ENCODE results near the gene CIITA. TPM values are rescaled to one million over a fixed set of nuclear protein-coding genes. Genes with fewer than 3 reads are reported as not detected.
"Not testable (repeated sequence)": the region's sequence is repeated elsewhere in the genome, so short reads cannot be mapped to it uniquely, and the experiment has no call there.

CIITA gene
- total RNA-seq, 3 donors from 2014 or later, result 5.8 to 16.0 (median 9.1) TPM

- DNase-seq, result peak in 1 of 3 donors; percentile 51
- H3K4me3 ChIP-seq, result no peak overlapping the region
- intact Hi-C loops (cut with DNase I, micrococcal nuclease), result loop anchor here in 1 of 2 donors (5.0 kb wide), 1 partner anchor 181 kb away; the partner anchor contains the start of gene NUBP1
- no peaks in the 10 kb centered on the region for H3K4me1 ChIP-seq (ENCODE audit: low read depth)
- TF ChIP-seq, protein P1, sequence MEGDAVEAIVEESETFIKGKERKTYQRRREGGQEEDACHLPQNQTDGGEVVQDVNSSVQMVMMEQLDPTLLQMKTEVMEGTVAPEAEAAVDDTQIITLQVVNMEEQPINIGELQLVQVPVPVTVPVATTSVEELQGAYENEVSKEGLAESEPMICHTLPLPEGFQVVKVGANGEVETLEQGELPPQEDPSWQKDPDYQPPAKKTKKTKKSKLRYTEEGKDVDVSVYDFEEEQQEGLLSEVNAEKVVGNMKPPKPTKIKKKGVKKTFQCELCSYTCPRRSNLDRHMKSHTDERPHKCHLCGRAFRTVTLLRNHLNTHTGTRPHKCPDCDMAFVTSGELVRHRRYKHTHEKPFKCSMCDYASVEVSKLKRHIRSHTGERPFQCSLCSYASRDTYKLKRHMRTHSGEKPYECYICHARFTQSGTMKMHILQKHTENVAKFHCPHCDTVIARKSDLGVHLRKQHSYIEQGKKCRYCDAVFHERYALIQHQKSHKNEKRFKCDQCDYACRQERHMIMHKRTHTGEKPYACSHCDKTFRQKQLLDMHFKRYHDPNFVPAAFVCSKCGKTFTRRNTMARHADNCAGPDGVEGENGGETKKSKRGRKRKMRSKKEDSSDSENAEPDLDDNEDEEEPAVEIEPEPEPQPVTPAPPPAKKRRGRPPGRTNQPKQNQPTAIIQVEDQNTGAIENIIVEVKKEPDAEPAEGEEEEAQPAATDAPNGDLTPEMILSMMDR (IDR thresholded peaks at IDR 0.05), result no peak
- ATAC-seq, result peak; percentile 16
- H3K36me3 ChIP-seq (ENCODE audit: low read depth), result no peaks in the 10 kb centered on the region
- H3K9me3 ChIP-seq, result no peaks in the 10 kb centered on the region
Observed at GRCh38 chr16:10923650-10924214, 46.7 kb downstream of the CIITA start.

GRCh38 chr16:10925285-10925684, 48.3 kb downstream of the CIITA start:
- peak in 1 of 3 donors; percentile 12 for DNase-seq
- H3K9me3 ChIP-seq; H3K4me1 ChIP-seq (ENCODE audit: low read depth); intact Hi-C loops (cut with DNase I, micrococcal nuclease); ATAC-seq; H3K4me3 ChIP-seq; H3K36me3 ChIP-seq (ENCODE audit: low read depth): not testable (repeated sequence)

- Histone ChIP-seq H3K36me3 (ENCODE audit: low read depth) (no peaks in the 10 kb centered on the region), H3K4me1 (ENCODE audit: low read depth) (no peaks in the 10 kb centered on the region), H3K9me3 (no peaks in the 10 kb centered on the region), H3K4me3 (no peak overlapping the region)
- TF ChIP-seq, protein P1 (IDR thresholded peaks at IDR 0.05), result no peak
- intact Hi-C loops (cut with DNase I, micrococcal nuclease), result no loop called here
- ATAC-seq, result no peak
- peak in 1 of 3 donors; percentile 15 for DNase-seq
Observed at GRCh38 chr16:10926094-10926493, 49.1 kb downstream of the CIITA start.

- intact Hi-C loops (cut with DNase I, micrococcal nuclease), result no loop called here
- no peaks in the 10 kb centered on the region for H3K4me1 ChIP-seq (ENCODE audit: low read depth)
- H3K36me3 ChIP-seq (ENCODE audit: low read depth), result no peaks in the 10 kb centered on the region
- ATAC-seq (no peak), DNase-seq (peak in 1 of 3 donors; percentile 3)
- TF ChIP-seq, protein P1 (IDR thresholded peaks at IDR 0.05), result no peak
- H3K9me3 ChIP-seq, result no peaks in the 10 kb centered on the region
- no peak overlapping the region for H3K4me3 ChIP-seq
Observed at GRCh38 chr16:10926867-10927266, 49.9 kb downstream of the CIITA start.

GRCh38 chr16:10927497-10928112, 50.6 kb downstream of the CIITA start:
- Histone ChIP-seq H3K9me3 (no peaks in the 10 kb centered on the region), H3K36me3 (ENCODE audit: low read depth) (no peaks in the 10 kb centered on the region), H3K4me3 (no peak overlapping the region), H3K4me1 (ENCODE audit: low read depth) (no peaks in the 10 kb centered on the region)
- intact Hi-C loops (cut with DNase I, micrococcal nuclease), result no loop called here
- ATAC-seq (no peak), DNase-seq (peak in 1 of 3 donors; percentile 3)
- TF ChIP-seq, protein P1 (IDR thresholded peaks at IDR 0.05), result no peak

DNA sequence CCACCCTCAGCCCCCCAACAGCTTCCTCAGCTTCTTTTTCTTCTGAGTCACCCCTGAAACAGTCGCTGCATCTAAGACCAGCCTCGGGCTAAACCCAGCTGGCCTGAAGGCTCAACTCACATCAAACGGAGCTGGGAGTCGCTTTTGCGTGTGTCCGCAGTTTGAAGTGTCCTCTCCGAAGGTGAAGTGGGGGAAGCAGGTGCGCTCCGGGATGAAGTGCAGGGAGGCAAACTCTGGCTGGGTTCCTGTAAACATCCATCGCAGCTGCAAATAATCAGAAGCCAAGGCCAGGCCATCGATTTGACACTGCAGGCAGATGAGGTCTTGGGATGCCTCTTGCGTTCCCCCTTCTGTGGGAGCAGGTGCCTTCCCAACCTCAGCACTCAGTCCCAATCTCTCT, 52.1 kb downstream of the CIITA start:
- DNase-seq, result peak in 1 of 3 donors; percentile 25
- H3K4me3 ChIP-seq; H3K4me1 ChIP-seq (ENCODE audit: low read depth); ATAC-seq; H3K36me3 ChIP-seq (ENCODE audit: low read depth); intact Hi-C loops (cut with DNase I, micrococcal nuclease); H3K9me3 ChIP-seq: not testable (repeated sequence)

Measured in mucosa of descending colon (tissue), 3 donors.